Measurements from ENCODE around the gene ZNF302.
A peak's percentile ranks its signal among the peaks of the same experiment; 100 is the strongest.
"Not testable (repeated sequence)": the region's sequence is repeated elsewhere in the genome, so short reads cannot be mapped to it uniquely, and the experiment has no call there.

ZNF302 gene

GRCh38 chr19:34677386-34678084 lies at the start of gene ZNF302:
TSS of gene ZNF302 (plus strand) at chr19:34677678. CDS start at chr19:34678805, 1,127 bp downstream.
- peak; percentile 99 for DNase-seq (ENCODE audit: low read depth)

GRCh38 chr19:34633802-34634201 lies 43.7 kb upstream of the ZNF302 start:
- DNase-seq (ENCODE audit: low read depth): no peak

GRCh38 chr19:34639491-34640085 lies 37.9 kb upstream of the ZNF302 start:
- peak; percentile 63 for DNase-seq (ENCODE audit: low read depth)

GRCh38 chr19:34642241-34642640 lies 35.2 kb upstream of the ZNF302 start:
- no peak for DNase-seq (ENCODE audit: low read depth)

GRCh38 chr19:34644991-34645461 lies 32.5 kb upstream of the ZNF302 start:
- DNase-seq (ENCODE audit: low read depth): no peak

GRCh38 chr19:34645551-34645950 lies 31.9 kb upstream of the ZNF302 start:
- no peak for DNase-seq (ENCODE audit: low read depth)

GRCh38 chr19:34649886-34650543 lies 27.5 kb upstream of the ZNF302 start:
- no peak for DNase-seq (ENCODE audit: low read depth)

- DNase-seq (ENCODE audit: low read depth): no peak
These were observed 25.7 kb upstream of the ZNF302 start for GRCh38 chr19:34651747-34652146.

GRCh38 chr19:34654796-34655195 lies 22.7 kb upstream of the ZNF302 start:
- no peak for DNase-seq (ENCODE audit: low read depth)

GRCh38 chr19:34655651-34656050 lies 21.8 kb upstream of the ZNF302 start:
- DNase-seq (ENCODE audit: low read depth): no peak

- no peak for DNase-seq (ENCODE audit: low read depth)
These were observed 16.1 kb upstream of the ZNF302 start for GRCh38 chr19:34661357-34661756.

GRCh38 chr19:34662919-34663318 lies 14.6 kb upstream of the ZNF302 start:
- peak; percentile 26 for DNase-seq (ENCODE audit: low read depth)

- DNase-seq (ENCODE audit: low read depth): no peak
These were observed 13.3 kb upstream of the ZNF302 start for GRCh38 chr19:34664168-34664567.

- no peak for DNase-seq (ENCODE audit: low read depth)
These were observed 12.6 kb upstream of the ZNF302 start for GRCh38 chr19:34664870-34665269.

GRCh38 chr19:34665275-34665674 lies 12.2 kb upstream of the ZNF302 start:
- DNase-seq (ENCODE audit: low read depth): not testable (repeated sequence)

GRCh38 chr19:34666200-34666957 lies 11.1 kb upstream of the ZNF302 start:
- DNase-seq (ENCODE audit: low read depth): no peak

- DNase-seq (ENCODE audit: low read depth): no peak
These were observed 10.6 kb upstream of the ZNF302 start for GRCh38 chr19:34666958-34667265.

GRCh38 chr19:34667349-34668076 lies 10.0 kb upstream of the ZNF302 start:
- DNase-seq (ENCODE audit: low read depth): peak; percentile 50

GRCh38 chr19:34668077-34668689 lies 9.3 kb upstream of the ZNF302 start:
- not testable (repeated sequence) for DNase-seq (ENCODE audit: low read depth)

GRCh38 chr19:34668690-34669089 lies 8.8 kb upstream of the ZNF302 start:
- not testable (repeated sequence) for DNase-seq (ENCODE audit: low read depth)

- no peak for DNase-seq (ENCODE audit: low read depth)
These were observed 8.2 kb upstream of the ZNF302 start for GRCh38 chr19:34669305-34669704.

All from iris pigment epithelial cell (primary cell).